Measurements from ENCODE around the gene ACD.

The ACD gene

DNA sequence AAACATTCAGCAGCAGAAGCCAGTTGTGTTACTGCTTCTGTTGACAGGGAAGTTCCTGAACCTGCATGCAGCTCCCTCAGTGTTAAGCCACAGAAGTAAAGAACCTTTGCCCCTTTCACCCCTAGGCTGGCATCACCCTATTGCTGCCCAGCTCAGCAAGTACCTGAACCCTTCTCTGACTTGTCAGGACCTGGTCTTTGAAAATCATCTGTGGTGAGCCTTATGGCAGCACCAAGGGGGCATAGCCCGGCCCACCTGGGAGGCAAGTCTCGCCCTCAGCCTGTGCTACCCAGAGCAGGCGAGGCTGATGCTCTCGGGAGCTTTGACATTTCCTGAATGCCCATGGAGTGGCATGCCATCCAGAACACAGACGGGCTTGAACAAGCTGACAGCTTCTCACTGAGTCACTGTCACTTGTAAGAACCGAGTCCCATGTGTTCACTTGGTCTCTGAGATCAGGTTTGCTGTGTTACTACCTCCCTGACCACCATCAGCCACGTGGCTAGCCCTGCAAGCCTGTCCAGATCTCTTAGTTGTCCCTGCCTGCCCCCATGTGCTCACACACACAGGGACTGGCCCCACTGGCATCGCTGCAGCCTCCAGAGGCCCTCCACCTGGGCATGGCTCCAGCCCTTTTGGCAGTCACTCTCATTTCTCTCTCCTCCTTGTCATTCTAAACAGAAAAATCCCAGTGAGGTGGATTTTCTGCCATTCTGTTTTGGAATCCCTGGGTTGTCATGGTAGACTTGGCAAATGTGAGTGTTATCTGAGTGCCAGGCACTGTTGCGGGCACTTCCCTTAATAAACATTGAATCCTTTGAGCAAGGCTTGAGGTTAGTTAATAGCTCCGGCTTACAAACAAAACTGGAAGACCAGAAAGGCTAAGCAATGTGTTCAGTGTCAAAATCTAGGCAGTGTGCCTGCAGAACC lies 18.0 kb downstream of the ACD start:
- no peak for DNase-seq (ENCODE audit: insufficient read length, low spot score)
- TF ChIP-seq SPI1 (IDR thresholded peaks at IDR 0.05; ENCODE audit: low read depth, low read length) (no peak), POLR2A (IDR thresholded peaks at IDR 0.05; ENCODE audit: low read depth, low read length) (no peak), POU2F2 (IDR thresholded peaks at IDR 0.05; ENCODE audit: low read depth, low read length) (no peak), POLR2AphosphoS5 (IDR thresholded peaks at IDR 0.05; ENCODE audit: low read depth, low read length) (no peak), PAX5 (IDR thresholded peaks at IDR 0.05; ENCODE audit: insufficient read depth, low read length, severe bottlenecking) (no peak), TAF1 (IDR thresholded peaks at IDR 0.05; ENCODE audit: low read depth, low read length) (no peak)
- no peak for FAIRE-seq

DNA sequence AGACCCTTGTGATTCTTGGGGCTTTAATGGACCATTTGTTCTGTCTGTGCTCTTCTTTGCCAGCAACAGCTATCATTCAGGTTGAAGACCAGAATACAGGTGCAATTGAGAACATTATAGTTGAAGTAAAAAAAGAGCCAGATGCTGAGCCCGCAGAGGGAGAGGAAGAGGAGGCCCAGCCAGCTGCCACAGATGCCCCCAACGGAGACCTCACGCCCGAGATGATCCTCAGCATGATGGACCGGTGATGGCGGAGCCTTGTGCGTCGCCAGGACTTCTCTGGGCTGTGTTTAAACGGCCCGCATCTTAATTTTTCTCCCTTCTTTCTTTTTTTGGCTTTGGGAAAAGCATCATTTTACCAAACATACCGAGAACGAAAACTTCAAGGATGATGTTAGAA lies 22.4 kb downstream of the ACD start:
- FAIRE-seq (no peak), DNase-seq (ENCODE audit: insufficient read length, low spot score) (no peak)
- TF ChIP-seq POU2F2 (IDR thresholded peaks at IDR 0.05; ENCODE audit: low read depth, low read length) (no peak), PAX5 (IDR thresholded peaks at IDR 0.05; ENCODE audit: insufficient read depth, low read length, severe bottlenecking) (no peak), SPI1 (IDR thresholded peaks at IDR 0.05; ENCODE audit: low read depth, low read length) (no peak), POLR2A (IDR thresholded peaks at IDR 0.05; ENCODE audit: low read depth, low read length) (no peak), POLR2AphosphoS5 (IDR thresholded peaks at IDR 0.05; ENCODE audit: low read depth, low read length) (no peak), TAF1 (IDR thresholded peaks at IDR 0.05; ENCODE audit: low read depth, low read length) (no peak)

DNA sequence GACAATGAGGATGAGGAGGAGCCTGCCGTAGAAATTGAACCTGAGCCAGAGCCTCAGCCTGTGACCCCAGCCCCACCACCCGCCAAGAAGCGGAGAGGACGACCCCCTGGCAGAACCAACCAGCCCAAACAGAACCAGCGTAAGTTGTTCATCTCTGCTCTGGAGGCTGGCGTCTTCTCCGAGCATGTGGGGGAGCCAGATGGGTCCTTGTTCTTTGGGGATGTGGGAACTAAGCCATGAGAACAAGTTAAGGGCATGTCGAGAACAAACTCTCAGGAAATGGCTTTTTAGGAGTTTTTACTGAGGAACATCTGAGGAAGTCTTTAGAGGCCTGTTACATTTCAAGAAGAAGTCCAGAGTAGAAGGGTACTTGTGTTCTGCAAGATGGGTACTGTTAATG lies 23.3 kb downstream of the ACD start:
- TF ChIP-seq PAX5 (IDR thresholded peaks at IDR 0.05; ENCODE audit: insufficient read depth, low read length, severe bottlenecking) (no peak), SPI1 (IDR thresholded peaks at IDR 0.05; ENCODE audit: low read depth, low read length) (no peak), POLR2AphosphoS5 (IDR thresholded peaks at IDR 0.05; ENCODE audit: low read depth, low read length) (no peak), TAF1 (IDR thresholded peaks at IDR 0.05; ENCODE audit: low read depth, low read length) (no peak), POU2F2 (IDR thresholded peaks at IDR 0.05; ENCODE audit: low read depth, low read length) (no peak), POLR2A (IDR thresholded peaks at IDR 0.05; ENCODE audit: low read depth, low read length) (no peak)
- no peak for DNase-seq (ENCODE audit: insufficient read length, low spot score)
- no peak for FAIRE-seq

DNA sequence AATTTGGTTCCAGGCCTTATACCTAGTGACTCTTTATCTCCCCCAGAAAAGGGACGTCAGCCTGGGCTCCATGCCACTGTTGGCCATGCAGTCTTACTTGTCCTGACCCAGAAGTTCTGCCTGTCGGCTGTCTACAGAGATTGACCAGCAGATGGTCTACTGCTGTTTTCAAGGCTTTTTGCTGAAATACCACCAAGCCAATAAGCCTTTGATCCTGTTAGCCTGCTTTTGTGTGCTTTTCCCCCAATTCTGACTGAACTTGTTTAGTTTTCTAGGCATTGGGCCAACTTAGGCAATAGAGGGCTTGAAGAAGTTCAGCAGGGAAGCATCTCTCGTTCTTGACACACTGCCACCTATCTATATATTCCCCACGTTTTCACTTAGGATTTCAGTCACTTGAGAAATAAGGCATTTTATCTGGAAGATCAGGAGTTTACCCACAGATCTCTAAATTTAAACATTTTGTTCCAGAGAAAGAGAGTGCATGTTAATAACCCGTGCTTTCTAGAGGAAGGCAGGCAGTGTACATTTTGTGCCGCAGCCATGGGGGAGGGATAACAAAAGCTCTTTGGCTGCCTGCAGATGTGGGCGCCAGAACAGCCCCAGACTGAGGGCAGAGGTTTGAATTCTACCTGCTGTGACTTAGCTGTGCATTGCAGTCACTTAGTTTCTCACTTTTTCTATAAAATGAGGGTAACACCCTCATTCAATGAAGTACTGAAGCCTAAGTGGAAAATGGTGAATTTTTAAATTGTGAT lies 27.5 kb downstream of the ACD start:
- TF ChIP-seq SPI1 (IDR thresholded peaks at IDR 0.05; ENCODE audit: low read depth, low read length) = no peak
- no peak for TF ChIP-seq POLR2AphosphoS5 (IDR thresholded peaks at IDR 0.05; ENCODE audit: low read depth, low read length)
- TF ChIP-seq POU2F2 (IDR thresholded peaks at IDR 0.05; ENCODE audit: low read depth, low read length) = no peak
- TF ChIP-seq TAF1 (IDR thresholded peaks at IDR 0.05; ENCODE audit: low read depth, low read length) = no peak
- no peak for TF ChIP-seq PAX5 (IDR thresholded peaks at IDR 0.05; ENCODE audit: insufficient read depth, low read length, severe bottlenecking)
- no peak for TF ChIP-seq POLR2A (IDR thresholded peaks at IDR 0.05; ENCODE audit: low read depth, low read length)
- DNase-seq (ENCODE audit: insufficient read length, low spot score) (no peak), FAIRE-seq (no peak)

DNA sequence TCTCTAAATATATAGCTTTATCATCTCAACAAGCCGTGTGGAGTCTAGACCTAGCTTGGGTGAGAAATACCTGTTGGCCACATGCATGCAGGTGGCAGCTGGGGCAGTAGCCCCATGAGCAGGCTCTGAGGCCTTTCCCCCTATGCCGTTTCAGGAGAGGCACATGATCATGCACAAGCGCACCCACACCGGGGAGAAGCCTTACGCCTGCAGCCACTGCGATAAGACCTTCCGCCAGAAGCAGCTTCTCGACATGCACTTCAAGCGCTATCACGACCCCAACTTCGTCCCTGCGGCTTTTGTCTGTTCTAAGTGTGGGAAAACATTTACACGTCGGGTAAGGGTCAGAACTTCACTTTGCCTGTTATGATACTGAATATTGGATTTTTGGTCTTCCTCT lies 31.8 kb downstream of the ACD start:
- DNase-seq (ENCODE audit: insufficient read length, low spot score) (no peak), FAIRE-seq (no peak)
- TF ChIP-seq SPI1 (IDR thresholded peaks at IDR 0.05; ENCODE audit: low read depth, low read length) (no peak), TAF1 (IDR thresholded peaks at IDR 0.05; ENCODE audit: low read depth, low read length) (no peak), POLR2AphosphoS5 (IDR thresholded peaks at IDR 0.05; ENCODE audit: low read depth, low read length) (no peak), POU2F2 (IDR thresholded peaks at IDR 0.05; ENCODE audit: low read depth, low read length) (no peak), POLR2A (IDR thresholded peaks at IDR 0.05; ENCODE audit: low read depth, low read length) (no peak), PAX5 (IDR thresholded peaks at IDR 0.05; ENCODE audit: insufficient read depth, low read length, severe bottlenecking) (no peak)

DNA sequence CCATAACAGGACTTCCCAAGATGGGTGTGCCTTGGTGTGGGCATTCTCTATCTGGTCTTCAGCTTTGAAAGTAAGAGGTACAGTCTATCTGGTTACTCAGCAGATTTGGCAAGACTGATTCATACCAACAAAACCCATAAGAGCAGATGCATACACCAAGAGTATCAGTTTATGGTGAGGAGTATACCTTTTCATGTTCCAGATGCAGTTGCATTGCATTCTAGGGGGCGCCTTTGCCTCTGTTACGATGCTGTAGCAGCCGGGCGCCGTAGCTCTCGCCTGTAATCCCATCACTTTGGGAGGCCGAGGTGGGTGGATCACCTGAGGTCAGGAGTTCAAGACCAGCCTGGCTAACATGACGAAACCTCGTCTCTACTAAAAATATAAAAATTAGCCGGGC lies 46.3 kb downstream of the ACD start:
- no peak for FAIRE-seq
- no peak for TF ChIP-seq PAX5 (IDR thresholded peaks at IDR 0.05; ENCODE audit: insufficient read depth, low read length, severe bottlenecking)
- TF ChIP-seq POLR2A (IDR thresholded peaks at IDR 0.05; ENCODE audit: low read depth, low read length) = no peak
- TF ChIP-seq POU2F2 (IDR thresholded peaks at IDR 0.05; ENCODE audit: low read depth, low read length) = no peak
- no peak for TF ChIP-seq POLR2AphosphoS5 (IDR thresholded peaks at IDR 0.05; ENCODE audit: low read depth, low read length)
- no peak for TF ChIP-seq SPI1 (IDR thresholded peaks at IDR 0.05; ENCODE audit: low read depth, low read length)
- TF ChIP-seq TAF1 (IDR thresholded peaks at IDR 0.05; ENCODE audit: low read depth, low read length) = no peak
- no peak for DNase-seq (ENCODE audit: insufficient read length, low spot score)

DNA sequence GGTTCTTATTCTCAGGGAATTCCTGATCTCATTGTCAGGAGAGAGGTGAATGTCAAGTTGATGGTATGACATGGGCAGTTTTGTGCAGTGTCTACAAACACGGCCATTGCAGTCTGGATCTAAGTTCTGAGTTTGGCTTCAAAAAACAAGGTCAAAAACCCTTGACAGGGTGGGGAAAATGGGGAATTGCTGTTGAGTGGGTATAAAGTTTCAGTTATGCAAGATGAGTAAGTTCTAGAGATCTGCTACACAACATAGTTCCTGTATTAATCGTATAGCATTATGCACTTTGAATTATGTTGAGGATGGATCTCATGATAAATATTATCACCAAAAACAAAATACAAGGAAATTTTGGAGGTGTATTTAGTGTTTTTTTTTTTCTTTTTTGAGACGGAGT lies 51.7 kb downstream of the ACD start:
- TF ChIP-seq POLR2A (IDR thresholded peaks at IDR 0.05; ENCODE audit: low read depth, low read length) (no peak), POU2F2 (IDR thresholded peaks at IDR 0.05; ENCODE audit: low read depth, low read length) (no peak), SPI1 (IDR thresholded peaks at IDR 0.05; ENCODE audit: low read depth, low read length) (peak; percentile 63)
- DNase-seq (ENCODE audit: insufficient read length, low spot score) = peak; percentile 17
- no peak for FAIRE-seq
